CD4-positive, alpha-beta T cell treated with Interferon gamma for 1 hour (primary cell): ENCODE measurements around the gene FMO3.

ENCODE experiments used
- DNase-seq: peaks from one replicate; pipeline ENCODE4 v3.0.0-alpha.2; 2020

Gene FMO3

DNA sequence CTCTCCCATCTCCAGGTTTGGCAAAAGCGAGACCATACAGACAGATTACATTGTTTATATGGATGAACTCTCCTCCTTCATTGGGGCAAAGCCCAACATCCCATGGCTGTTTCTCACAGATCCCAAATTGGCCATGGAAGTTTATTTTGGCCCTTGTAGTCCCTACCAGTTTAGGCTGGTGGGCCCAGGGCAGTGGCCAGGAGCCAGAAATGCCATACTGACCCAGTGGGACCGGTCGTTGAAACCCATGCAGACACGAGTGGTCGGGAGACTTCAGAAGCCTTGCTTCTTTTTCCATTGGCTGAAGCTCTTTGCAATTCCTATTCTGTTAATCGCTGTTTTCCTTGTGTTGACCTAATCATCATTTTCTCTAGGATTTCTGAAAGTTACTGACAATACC lies 26.4 kb downstream of the FMO3 start:
- DNase-seq = no peak

DNA sequence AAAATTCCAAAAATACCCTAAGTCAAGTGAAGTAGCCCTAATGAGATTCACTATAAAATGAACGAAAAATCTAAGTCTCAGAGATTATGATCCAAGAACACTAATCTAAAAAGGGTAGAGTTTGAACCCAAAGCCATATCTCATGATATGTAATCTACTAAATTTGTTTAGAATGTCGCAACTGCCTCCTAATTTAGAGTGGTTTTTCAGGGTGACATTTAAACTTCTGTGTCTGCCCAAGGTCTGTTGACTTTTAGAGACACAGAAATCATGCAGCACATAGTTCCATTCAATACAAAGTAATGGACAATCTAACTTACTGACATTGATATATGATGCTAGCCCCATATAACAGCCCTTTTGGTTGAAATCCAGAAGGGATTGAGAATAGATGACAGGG lies 28.9 kb downstream of the FMO3 start:
- no peak for DNase-seq

DNA sequence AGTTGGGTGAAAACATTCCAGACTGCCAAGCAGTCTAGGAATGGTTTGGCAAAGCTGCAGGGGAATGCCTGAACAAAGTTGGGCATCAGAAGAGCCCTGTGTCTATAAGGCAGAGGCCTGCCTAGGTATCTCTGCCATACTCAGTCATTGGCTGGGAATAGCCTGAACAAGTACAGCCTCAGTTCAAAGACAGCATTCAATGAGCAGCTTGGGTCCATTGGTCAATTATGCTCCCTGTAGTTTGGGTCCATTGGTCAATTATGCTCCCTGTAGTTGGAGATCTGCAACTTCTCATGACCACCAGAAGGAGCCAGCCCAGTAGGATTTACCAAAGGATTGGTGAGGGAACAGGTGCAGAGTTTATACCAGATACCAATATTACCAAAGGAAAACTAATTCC lies 31.6 kb downstream of the FMO3 start:
- no peak for DNase-seq

DNA sequence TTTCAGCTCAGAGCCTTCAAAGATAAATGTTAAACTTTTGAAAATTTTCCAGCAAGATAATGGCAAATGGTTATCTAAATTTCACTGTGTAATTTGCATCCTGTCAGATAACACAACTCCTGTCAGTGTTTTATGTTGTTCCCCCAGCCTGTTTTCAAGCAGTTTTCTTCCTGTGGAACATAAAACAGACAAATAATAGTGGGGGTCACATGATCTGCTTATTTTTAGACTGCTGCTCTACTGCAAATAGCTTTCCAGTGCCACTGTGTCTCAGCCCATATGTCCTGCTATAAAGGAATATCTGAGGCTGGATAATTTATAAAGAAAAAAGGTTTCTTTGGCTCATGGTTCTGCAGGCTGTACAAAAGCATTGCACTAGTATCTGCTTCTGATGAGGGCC lies 32.2 kb downstream of the FMO3 start:
- no peak for DNase-seq

DNA sequence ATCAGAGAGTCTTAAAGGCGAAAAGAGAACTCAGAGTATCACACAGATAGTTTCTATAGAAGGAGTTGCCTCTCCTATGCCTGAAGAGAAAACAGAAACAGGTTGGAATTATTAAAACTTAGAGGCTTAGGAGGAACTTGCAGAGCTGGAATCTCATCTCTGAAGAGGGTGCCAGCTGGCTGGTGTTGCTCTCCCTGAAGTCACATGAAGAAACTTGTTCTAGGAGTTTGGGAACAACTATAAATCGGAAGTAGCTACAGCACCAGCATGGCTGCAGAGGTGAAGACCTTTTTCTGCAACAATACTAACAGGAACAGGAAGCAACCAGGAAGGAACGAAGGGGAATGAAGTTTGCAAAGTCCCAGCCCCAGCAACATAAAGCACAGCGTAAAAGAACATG lies 35.8 kb downstream of the FMO3 start:
- no peak for DNase-seq

DNA sequence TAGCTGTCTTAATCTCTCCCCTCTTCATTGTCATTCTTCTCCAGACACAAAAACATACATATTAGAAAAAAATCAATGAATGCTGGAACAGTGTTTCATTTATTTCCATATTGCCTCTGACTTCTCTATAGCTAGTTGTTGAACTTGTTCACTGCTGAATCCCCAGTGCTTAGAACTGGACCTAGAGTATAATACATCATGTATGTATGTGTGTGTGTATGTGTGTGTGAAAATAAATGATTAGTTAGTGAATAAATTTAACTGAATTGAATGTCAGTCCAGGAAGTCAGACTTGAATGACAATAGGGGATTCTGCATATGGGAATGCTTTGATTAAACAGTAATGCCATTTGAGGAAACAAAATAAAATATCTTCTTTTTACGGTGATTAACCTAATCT lies 36.4 kb downstream of the FMO3 start:
- DNase-seq = no peak

DNA sequence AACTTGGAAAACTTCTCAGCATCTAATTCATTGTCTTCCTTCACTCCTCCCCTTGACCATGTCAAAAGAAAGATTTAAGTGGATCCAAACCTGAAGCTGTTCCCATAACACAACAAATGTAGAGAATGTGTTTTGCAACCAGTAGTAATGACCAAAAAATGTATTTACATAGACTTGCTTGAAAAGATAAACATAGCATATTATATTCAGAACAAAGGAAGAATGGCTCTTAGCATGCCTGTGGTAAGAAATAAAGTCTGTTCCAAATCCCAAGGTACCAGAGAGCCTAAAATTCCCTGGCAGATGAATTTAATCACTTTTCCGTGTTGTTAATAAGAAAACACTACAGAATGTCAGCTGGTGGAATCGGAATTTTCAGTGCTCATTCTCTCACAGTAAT lies 36.8 kb downstream of the FMO3 start:
- no peak for DNase-seq

DNA sequence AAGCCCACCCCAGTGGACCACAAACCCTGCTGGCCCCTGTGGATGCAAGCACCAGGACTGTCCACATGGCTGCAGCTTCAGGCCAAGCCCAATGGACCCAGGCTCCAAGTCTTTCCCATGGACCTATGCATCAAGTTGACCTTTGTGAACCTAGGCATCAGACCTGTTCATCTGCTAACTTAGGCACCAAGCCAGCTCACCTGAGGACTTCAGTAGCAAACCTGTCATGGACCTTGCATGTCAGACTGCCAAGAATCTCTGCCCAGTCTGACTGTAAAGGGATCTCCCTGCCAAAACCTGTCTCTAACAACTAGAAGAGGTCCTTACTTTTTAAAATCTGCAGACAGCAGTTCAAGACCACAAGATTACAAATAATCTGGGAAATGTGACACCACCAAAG lies 37.8 kb downstream of the FMO3 start:
- no peak for DNase-seq

DNA sequence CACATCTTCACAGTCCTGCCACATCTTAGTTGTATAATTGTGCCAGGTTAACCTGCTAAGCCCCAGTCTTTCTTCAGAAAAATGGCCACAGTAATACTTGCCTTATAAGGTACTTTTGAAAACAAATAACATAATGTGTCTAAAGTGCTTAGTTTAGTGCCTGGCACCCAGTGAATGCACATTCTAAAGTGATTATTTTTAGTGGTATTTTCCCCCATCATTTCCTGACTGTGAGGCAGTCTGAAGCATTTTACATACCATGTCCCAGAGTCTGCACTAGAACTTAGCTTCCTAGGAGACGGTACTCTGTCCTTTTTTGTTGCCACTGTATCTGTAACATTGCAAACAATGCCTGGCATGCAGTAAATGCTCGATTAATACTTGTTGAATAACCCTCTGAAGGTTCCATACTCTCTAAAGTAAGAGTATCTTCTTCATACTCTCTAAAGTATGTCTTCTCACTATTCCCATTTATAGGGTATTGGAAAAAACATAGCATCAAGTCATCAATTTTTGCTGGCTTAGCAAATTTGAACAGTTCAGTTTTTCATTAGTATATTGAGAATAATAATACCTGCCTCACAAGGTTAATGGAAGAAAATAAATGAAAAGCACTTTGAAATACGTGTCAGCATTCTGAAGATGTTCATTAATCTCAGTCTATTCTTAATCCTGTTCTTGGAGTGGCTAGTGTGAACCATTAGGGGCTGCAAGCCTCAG lies 43.7 kb downstream of the FMO3 start:
- DNase-seq = no peak

DNA sequence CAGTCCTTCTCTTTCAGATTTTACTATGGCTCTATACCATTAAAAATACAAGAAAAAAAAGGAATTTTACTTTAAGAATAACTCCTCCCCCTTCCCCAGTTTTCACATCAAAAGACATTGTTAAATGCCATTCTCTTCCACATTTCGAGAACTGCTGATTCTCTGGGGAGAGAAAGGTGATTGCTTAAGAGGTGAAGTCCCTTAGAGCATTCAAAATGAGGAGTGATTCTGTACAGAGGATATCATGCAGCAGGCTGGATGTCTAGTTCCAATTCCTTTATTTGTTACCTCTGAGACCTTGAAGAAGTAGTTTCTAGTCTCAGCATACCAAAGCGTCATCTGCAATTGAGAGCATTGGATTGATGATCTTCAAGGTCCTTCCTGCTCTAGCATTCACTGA lies 46.9 kb downstream of the FMO3 start:
- no peak for DNase-seq

DNA sequence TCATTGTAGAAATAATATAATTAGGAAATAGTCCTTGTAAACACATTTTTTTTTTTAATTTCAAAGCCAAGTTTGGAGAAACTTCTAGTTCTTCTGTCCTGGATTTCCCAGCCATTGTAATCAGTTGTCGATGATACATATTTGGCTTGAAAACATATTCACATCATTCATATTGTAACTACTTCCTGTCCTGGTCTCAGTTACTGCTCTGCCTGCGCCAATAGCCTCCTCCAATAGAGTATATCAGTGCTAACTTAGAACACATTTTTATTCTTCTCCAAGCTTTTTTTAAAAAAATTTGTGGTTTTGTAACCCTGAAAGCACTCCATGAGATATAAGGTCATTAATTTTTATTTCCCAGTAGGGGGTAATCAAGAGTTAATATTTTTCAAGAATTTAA lies 48.3 kb downstream of the FMO3 start:
- DNase-seq = no peak

DNA sequence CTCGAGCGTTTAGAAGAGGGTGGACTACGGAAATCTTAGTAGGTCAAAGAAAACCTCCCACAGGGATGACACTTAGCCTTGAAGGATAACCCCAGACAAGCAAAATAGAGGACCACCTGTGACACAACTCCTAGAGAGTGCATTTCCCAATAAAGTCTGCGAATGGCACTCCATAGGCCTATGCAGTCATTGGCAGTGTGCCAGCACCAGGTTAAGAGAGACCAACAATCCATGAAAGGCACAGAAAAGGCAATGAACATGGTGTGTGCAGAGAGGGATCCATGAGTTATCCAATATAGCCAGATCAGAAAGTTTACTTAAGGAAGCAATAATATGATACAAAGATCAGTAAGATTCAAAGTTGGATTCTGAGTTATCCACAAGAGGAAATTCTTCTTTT lies 49.2 kb downstream of the FMO3 start:
- no peak for DNase-seq

DNA sequence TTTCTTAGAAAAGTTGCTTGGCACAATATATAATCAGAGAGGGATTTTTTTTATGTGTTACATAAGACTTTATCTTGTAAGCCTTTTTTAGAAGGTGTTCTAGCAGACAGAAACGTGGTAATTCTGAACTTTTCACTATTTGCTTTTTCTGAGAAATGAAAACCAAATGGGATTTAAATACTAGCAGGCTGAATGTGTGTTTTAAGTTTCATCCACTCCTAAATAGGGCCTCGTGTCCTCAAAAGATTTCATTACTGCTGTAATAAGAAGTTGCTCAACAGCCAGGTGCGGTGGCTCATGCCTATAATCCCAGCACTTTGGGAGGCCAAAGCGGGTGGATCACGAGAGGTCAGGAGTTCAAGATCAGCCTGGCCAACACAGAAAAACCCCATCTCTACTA lies 49.7 kb downstream of the FMO3 start:
- no peak for DNase-seq

DNA sequence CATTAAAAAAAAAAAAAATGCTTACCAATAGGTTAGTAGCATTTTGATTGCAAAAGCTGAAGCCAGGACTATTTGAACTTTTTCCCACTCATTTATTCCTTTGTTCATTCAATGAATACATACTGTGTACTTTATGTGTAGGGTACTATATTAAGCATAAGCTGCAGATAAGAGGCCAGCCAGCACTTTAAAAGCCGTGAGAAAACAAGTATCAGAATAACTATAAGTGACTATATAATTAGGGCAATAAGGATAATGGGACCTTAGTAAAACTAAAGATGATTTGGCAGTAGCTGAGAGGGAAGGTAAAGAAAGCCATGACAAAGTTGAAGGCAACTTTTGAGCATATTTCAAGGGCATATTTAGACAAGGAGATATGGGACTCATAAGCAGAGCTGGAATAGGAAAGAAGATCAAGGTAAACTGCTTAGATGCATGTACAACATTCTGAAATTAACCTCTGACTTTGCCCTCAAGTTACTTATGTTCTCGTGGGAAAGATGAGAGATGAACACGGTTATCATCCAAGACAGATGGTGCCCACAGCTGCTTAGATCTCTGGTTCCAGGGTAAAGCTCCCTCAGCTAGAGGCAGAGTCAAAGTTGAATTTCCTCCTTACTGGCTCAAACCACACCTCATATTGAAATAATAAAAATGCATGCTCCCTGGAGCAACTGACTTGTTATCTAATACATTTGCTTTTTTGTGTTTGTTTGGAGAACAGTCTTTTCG lies 50.4 kb downstream of the FMO3 start:
- DNase-seq = no peak

DNA sequence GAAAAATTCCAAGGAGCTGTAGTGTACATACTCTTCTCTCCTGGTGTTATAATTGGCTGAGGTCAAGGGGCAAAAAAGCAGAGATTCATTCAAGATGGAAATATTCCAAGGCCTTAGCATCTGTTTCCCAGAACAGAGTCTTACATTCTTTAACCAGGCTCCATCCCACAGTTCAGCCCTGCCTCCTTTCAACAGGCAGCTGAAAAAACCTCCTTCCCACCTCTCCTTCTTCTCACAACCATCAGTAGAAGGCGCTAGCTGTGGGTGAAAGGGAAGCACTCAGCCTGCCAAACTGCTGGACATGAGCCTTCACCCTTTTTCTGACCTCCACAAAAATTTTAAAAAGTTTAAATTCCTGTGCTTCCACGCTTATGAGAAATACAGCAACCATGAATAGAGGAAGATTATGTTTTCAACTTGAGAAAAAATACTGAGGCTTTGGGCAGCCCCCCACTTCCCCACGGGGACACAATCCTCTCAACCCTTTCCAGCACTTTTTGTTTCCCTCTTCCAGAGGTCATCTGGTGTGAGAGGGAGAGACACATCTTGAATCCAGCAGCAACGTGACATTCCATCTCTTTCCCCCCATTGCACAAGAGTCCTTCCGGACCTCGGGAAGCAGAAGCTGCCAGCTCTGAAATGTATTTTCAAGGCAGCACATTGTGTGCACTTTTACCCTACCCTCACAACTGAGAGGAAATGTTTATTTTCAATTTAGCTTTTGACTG lies 51.1 kb downstream of the FMO3 start:
- DNase-seq = no peak

DNA sequence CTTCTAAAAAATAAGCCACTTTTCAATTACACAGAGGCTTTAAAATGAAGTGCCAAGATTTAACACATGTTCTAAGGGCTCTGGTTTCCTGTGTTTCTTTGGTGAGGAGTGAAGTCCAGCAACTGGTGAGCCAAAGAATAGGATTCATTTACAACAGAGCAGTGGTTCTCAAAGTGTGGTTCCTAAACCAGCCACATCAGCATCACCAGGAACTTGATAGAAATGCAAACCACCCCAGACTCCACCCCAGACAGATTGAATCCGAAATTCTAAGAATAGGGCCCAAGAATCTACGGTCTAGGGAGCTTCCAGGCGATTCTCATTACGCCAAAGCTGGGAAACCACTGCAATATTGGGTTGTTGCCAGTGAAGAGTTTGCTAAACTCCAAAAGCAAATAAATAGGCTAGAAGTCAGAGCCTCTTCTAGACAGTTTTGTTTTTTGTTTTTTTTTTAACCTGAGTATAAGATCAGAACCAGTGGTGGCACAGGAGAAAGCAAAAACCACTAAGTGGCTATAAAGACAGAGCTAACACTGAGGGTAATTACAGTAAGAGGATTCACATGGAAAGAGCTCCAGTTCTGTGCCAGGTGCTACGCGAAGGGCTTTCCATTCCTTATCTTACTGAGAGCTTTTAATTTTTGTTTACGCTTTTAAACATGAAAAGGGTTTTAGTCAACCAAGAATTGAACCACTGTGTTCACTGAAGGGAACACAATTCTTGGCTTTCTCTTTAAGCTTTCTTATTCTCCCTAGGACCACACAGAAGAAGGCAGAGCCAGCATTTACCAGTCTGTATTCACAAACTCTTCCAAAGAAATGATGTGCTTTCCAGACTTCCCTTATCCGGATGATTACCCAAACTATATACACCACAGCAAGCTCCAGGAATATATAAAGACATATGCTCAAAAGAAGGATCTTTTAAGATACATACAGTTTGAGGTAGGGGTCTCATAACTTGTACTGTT lies 52.0 kb downstream of the FMO3 start:
- no peak for DNase-seq

DNA sequence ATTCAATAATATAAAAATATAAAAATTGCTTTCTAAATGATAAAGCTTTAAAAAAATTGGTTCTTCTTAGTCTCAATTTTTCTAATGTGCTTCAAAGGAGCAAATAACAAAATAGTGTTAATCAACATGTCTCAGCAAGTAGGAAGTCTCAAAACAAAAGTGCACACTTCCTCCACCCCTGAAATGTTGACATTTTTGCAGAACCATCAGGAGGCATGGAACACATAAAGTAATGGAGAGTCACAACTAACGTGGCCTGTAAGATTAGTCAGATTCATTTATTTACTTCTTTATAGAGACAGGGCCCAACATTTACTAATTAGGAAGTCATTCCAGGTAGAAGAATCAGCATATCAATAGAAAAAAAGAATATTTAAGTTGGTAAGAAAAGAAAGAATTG lies 59.5 kb downstream of the FMO3 start:
- DNase-seq = no peak

DNA sequence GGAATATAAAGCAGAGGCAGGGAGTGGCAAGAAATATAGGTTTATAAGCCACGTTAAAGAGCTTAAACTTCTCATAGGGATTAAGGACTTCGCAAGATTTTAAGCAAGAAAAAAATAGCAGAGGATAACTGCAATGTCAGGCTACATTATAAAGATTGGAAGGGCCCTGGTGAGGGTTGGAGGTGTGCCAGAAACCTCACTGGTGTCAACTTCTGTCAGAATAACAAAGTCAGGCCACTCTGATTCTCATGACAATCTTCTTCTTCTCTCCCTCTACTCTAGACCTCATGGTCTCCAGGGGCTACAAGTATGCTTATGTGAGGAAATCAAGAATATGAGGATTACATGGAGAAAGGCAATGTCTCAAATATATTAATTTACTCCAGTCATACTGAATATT lies 61.8 kb downstream of the FMO3 start:
- no peak for DNase-seq

DNA sequence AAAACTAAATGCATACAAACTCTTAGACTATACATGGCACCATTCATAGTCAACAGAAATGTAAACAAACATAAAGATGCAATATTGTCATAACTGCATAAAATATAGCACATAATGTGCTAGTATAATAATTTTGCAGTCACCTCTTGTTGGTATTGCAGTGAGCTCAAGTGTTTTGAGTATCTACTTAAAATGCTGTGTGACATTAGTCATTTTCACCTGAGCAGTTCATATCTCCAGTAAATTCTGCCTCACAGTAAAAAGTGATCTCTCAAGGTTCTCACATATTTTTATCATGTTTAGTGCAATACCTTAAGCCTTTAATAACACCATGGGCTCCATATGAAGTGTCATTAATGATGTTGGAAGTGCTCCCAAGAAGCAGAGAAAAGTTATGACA lies 64.8 kb downstream of the FMO3 start:
- no peak for DNase-seq

DNA sequence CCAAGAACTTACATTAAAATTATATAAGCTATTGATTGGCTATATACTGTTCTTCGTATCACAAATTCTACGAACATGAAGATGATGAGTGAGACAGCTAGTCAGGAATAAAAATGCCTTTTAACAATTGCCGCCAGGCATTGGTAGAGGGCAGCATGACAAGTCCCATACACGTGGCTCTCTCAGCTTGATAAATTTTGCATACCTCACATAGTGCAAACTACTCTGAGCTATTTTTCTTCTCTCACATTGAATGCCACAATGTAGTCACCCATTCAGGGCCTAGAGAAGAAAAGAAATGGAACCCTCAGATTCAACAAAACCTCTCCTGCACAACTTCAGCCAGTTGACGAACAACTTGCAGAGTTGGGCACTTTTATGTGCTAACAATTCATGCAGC lies 67.4 kb downstream of the FMO3 start:
- no peak for DNase-seq

DNA sequence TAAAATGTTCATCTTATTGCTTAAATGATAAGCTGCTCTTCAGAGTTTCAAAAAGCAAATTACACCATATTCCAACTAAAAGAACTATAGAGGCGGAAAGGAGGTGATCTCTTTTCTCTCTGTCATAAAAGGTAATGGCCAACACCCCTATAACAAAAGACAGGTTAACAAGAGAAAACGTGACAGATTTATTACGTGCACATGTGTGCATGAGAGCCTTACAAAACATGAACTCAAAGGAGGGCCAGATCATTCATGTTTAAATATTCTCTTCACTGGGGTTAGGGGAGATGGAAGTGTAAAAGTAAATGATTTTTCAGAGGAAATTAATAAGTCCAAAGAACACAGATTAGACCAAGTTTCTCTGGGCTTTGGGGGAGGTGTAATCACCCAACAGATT lies 67.8 kb downstream of the FMO3 start:
- no peak for DNase-seq

DNA sequence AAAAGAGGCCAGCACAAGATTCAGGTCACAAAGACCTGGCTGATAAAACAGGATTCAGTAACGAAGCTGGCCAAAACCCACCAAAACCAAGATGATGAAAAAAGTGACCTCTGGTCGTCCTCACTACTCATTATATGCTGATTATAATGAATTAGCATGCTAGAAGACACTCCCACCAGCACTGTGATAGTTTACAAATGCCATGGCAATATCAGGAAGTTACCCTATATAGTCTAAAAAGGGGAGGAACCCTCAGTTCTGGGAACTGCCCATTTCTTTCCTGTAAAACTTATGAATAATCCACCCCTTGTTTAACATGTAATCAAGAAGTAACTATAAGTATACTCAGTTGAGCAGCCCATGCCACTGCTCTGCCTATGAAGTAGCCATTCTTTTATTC lies 68.4 kb downstream of the FMO3 start:
- DNase-seq = no peak

DNA sequence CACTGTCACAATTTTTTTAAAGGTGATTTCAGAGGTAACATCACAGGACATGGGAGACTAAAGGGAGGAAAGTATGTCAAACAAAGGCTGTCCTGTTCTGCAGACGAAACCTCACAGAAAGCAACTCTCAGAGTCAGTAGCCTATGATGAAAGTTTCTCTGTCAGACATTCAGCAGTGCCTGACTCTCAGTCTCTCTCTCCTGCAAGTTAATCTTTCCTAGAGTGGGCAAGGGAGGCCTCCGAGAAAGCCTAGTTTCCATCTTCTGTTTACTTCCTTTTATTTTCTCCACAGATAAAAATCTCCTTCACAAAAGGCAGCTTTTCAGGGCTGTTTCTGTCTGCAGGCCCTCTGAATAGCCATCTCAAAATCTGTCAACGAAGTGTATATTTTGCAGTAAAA lies 69.5 kb downstream of the FMO3 start:
- DNase-seq = no peak
